ENCODE results near the gene FTHL17.

The FTHL17 gene

DNA sequence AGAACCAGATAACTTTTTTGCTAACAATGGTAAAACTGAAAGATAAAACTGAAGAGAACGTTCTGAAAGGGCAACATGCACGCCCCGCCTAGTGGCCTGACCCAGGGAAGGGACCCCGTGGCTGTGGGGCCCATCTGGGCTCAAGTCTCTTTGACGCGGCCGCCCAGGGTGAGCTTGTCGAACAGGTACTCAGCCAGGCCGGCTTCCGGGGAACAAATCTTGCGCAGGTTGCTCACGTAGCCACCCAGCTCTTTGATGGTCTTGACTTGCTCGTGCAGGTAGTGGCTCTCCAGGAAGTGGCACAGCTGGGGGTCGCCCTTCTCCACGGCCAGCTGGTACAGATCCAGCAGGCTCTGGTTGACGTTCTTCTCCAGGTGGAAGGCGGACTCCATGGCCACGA is 579 bp downstream of the FTHL17 start:
- TF ChIP-seq ZFX (IDR thresholded peaks at IDR 0.05; ENCODE audit: borderline replicate concordance), result no peak
- TF ChIP-seq, protein P1, sequence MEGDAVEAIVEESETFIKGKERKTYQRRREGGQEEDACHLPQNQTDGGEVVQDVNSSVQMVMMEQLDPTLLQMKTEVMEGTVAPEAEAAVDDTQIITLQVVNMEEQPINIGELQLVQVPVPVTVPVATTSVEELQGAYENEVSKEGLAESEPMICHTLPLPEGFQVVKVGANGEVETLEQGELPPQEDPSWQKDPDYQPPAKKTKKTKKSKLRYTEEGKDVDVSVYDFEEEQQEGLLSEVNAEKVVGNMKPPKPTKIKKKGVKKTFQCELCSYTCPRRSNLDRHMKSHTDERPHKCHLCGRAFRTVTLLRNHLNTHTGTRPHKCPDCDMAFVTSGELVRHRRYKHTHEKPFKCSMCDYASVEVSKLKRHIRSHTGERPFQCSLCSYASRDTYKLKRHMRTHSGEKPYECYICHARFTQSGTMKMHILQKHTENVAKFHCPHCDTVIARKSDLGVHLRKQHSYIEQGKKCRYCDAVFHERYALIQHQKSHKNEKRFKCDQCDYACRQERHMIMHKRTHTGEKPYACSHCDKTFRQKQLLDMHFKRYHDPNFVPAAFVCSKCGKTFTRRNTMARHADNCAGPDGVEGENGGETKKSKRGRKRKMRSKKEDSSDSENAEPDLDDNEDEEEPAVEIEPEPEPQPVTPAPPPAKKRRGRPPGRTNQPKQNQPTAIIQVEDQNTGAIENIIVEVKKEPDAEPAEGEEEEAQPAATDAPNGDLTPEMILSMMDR (IDR thresholded peaks at IDR 0.05), result no peak
- H3K27ac ChIP-seq, result no peak overlapping the region

GRCh38 chrX:31070057-31070468 is 1.8 kb downstream of the FTHL17 start:
- H3K27ac ChIP-seq, result no peak overlapping the region
- TF ChIP-seq, protein P1 (IDR thresholded peaks at IDR 0.05), result no peak
- no peak for TF ChIP-seq ZFX (IDR thresholded peaks at IDR 0.05; ENCODE audit: borderline replicate concordance)

DNA sequence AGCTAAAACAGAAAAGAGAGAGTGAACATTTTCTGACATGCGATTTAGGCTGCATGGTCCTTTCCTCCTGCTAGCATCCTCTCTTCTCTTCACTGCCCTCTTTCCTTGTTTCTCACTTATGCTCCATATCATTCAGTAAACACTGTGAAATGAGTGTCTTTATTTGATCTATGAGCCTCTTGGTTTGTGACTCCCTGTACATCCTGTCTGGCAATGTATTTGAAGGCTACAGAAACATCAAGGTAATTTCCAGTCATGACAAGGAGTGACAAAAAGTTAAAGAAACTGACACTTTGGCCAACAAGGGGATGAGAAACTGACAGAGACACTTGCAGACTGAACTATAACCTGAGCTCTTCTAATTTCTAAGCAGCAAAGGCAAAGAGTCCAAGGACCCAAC is 8.7 kb downstream of the FTHL17 start:
- no peak for TF ChIP-seq ZFX (IDR thresholded peaks at IDR 0.05; ENCODE audit: borderline replicate concordance)
- TF ChIP-seq, protein P1 (IDR thresholded peaks at IDR 0.05), result no peak
- H3K27ac ChIP-seq, result no peak overlapping the region

DNA sequence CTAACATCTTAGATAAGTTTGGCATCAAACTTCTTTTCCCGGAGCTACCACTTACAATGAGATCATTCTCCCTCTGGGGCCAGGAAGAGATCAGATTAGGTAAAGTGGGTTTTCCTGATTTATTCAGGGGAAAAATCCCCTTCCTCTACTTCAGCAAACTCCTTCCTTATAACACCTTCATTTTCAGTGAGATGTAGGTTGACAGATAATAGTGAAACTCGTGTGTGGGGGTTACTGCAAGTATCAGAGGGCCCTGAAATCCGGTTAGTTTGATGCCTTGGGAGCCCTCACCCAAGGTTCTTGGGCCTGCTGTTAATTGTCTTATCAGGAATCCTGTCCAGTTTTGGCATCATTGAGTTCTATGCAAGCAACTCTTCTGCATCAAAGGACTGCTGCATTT is 10.8 kb downstream of the FTHL17 start:
- no peak overlapping the region for H3K27ac ChIP-seq
- TF ChIP-seq ZFX (IDR thresholded peaks at IDR 0.05; ENCODE audit: borderline replicate concordance), result no peak
- TF ChIP-seq, protein P1 (IDR thresholded peaks at IDR 0.05), result no peak

DNA sequence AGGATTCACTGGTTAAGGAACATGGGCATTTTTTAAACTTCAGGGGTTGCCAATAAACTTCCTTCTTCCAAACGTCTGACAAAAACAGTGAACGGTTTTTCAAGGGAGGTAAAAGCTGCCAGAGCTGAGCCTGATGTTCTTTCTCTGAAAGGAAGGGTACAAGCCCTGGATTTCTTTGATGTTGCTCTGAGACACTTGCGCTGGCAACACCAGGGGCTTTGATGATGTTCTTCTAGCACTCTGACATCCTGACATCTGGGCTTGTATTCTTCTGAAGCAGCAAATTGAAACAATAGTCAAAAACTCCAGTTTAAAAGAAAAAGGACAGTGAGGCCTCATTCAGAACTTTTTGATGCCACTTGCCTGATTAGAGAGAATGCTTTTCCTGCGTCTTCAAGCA is 11.8 kb downstream of the FTHL17 start:
- no peak overlapping the region for H3K27ac ChIP-seq
- TF ChIP-seq ZFX (IDR thresholded peaks at IDR 0.05; ENCODE audit: borderline replicate concordance), result no peak
- TF ChIP-seq, protein P1 (IDR thresholded peaks at IDR 0.05), result no peak

DNA sequence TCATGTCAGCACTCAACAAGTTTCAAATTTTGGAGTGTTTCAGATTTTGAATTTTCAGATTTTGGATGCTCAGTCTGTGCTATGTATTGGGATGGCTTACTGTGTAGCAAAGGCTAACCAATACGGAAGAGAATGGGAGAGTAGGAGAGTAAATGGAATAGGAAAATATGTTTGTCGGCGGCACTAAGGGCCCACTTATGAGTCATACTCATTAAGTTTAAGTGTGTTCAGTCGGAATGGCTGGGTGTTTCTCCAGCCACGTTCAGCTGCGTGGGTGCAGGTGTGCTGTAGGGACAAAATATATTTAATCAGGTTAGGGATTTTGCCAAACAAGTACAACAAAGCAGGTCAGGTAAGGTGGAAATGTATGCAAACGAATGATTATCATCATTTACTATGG is 13.6 kb downstream of the FTHL17 start:
- TF ChIP-seq, protein P1 (IDR thresholded peaks at IDR 0.05), result no peak
- no peak for TF ChIP-seq ZFX (IDR thresholded peaks at IDR 0.05; ENCODE audit: borderline replicate concordance)
- no peak overlapping the region for H3K27ac ChIP-seq

GRCh38 chrX:31057691-31058090 is 14.2 kb downstream of the FTHL17 start:
- TF ChIP-seq, protein P1 (IDR thresholded peaks at IDR 0.05), result no peak
- H3K27ac ChIP-seq, result no peak overlapping the region
